GM15510 (cell line): Measurements from ENCODE around the gene TMEM221.

Experiments used
- POLR2A ChIP-seq: IDR thresholded peaks from 3 replicates; pipeline ENCODE4 v1.6.1; 2011; ENCODE audit warnings: borderline replicate concordance; ENCODE audit not compliant: insufficient read length; ENCODE audit errors: extremely low read depth

Gene TMEM221

GRCh38 chr19:17457616-17458015 lies 9.1 kb upstream of the TMEM221 start:
- no peak for TF ChIP-seq POLR2A

- TF ChIP-seq POLR2A, result no peak
Measured at GRCh38 chr19:17456127-17456526, 7.7 kb upstream of the TMEM221 start.

GRCh38 chr19:17455308-17456123 lies 7.0 kb upstream of the TMEM221 start:
- TF ChIP-seq POLR2A, result no peak

- TF ChIP-seq POLR2A, result no peak
Measured at GRCh38 chr19:17454576-17455071, 6.2 kb upstream of the TMEM221 start.

- TF ChIP-seq POLR2A, result no peak
Measured at GRCh38 chr19:17451820-17452219, 3.4 kb upstream of the TMEM221 start.

GRCh38 chr19:17450264-17451075 lies 2.0 kb upstream of the TMEM221 start:
- TF ChIP-seq POLR2A, result no peak

- no peak for TF ChIP-seq POLR2A
Measured at GRCh38 chr19:17447704-17448130, 751 bp downstream of the TMEM221 start.

GRCh38 chr19:17445526-17446165 lies 2.8 kb downstream of the TMEM221 start:
- TF ChIP-seq POLR2A, result no peak

- no peak for TF ChIP-seq POLR2A
Measured at GRCh38 chr19:17441241-17442021, 7.0 kb downstream of the TMEM221 start.

GRCh38 chr19:17436874-17437267 lies 11.6 kb downstream of the TMEM221 start:
- no peak for TF ChIP-seq POLR2A

GRCh38 chr19:17436094-17436873 lies 12.2 kb downstream of the TMEM221 start:
- no peak for TF ChIP-seq POLR2A

GRCh38 chr19:17435218-17435617 lies 13.2 kb downstream of the TMEM221 start:
- no peak for TF ChIP-seq POLR2A

GRCh38 chr19:17431417-17431816 lies 17.1 kb downstream of the TMEM221 start:
- TF ChIP-seq POLR2A, result no peak

- TF ChIP-seq POLR2A, result no peak
Measured at GRCh38 chr19:17429641-17430113, 18.8 kb downstream of the TMEM221 start.

GRCh38 chr19:17424743-17425365 lies 23.6 kb downstream of the TMEM221 start:
- no peak for TF ChIP-seq POLR2A
